CD4-positive, alpha-beta T cell (primary cell): ENCODE results near the gene UNC5B. TPM values are rescaled to one million over a fixed set of nuclear protein-coding genes. Genes with fewer than 3 reads are reported as not detected.

Experiments used
- ATAC-seq: fragments of 200-7000 bp; cut with Tn5 transposase; one replicate; pipeline ENCODE4 v1.10.0; 2022; ENCODE audit warnings: mild to moderate bottlenecking; ENCODE audit not compliant: poor library complexity
- CTCF ChIA-PET: fragments of 350-600 bp; sonication (Branson Sonifier 250); formaldehyde crosslinking; loops from one replicate; lab custom pipeline; 2021; ENCODE audit warnings: antibody characterized with exemption, inconsistent platforms; lab: Charles Lee
- POLR2A ChIA-PET: fragments of 350-600 bp; sonication (Branson Sonifier 250); formaldehyde crosslinking; loops from one replicate; lab custom pipeline; 2021; ENCODE audit warnings: antibody characterized with exemption, inconsistent platforms; lab: Charles Lee
- DNase-seq, 14 experiments: peaks; one replicate each; pipeline ENCODE4 v3.0.0-alpha.2; 2013 to 2020; ENCODE audit warnings: mixed read lengths in 2 of 14
- H3K27ac ChIP-seq, 2 donors: one replicate each; pipeline versions ENCODE4 v1.5.1 to v1.7.0; 2013; ENCODE audit warnings: low read length in 2 of 2, low read depth in 1 of 2, mild to moderate bottlenecking in 1 of 2
- H3K27me3 ChIP-seq, 2 experiments: 1 replicate in 1 of 2; 2 replicates in 1 of 2; pipeline versions ENCODE4 v1.6.1 to v1.7.0; 2013; ENCODE audit warnings: low read length in 2 of 2, control low read depth in 1 of 2, mild to moderate bottlenecking in 1 of 2, moderate library complexity in 1 of 2; ENCODE audit not compliant: insufficient read depth in 2 of 2, control insufficient read depth in 1 of 2
- H3K36me3 ChIP-seq: one replicate; pipeline ENCODE4 v1.6.1; 2013; ENCODE audit warnings: low read length, control low read depth; ENCODE audit not compliant: insufficient read depth
- H3K4me1 ChIP-seq: one replicate; pipeline ENCODE4 v1.6.1; 2013; ENCODE audit warnings: low read length, control low read depth; ENCODE audit not compliant: insufficient read depth
- H3K4me3 ChIP-seq: one replicate; pipeline ENCODE4 v1.5.1; 2013; ENCODE audit warnings: mild to moderate bottlenecking, low read length, moderate library complexity
- H3K9me3 ChIP-seq, 2 experiments: 1 replicate in 1 of 2; 2 replicates in 1 of 2; pipeline versions ENCODE4 v1.6.1 to v1.7.0; 2013; ENCODE audit warnings: low read length in 2 of 2, mild to moderate bottlenecking in 2 of 2, control low read depth in 1 of 2, moderate library complexity in 1 of 2; ENCODE audit not compliant: control insufficient read depth in 1 of 2, insufficient read depth in 1 of 2
- H3K27ac Mint-ChIP-seq: one replicate; pipeline ENCODE4 v1.8.0; 2020; ENCODE audit warnings: mixed read lengths
- H3K27me3 Mint-ChIP-seq: one replicate; pipeline ENCODE4 v1.8.0; 2021; ENCODE audit warnings: mixed read lengths
- H3K36me3 Mint-ChIP-seq: one replicate; pipeline ENCODE4 v1.8.0; 2021; ENCODE audit warnings: low read depth, mixed read lengths
- H3K4me1 Mint-ChIP-seq: one replicate; pipeline ENCODE4 v1.8.0; 2021; ENCODE audit warnings: low read depth, mixed read lengths
- H3K4me3 Mint-ChIP-seq: one replicate; pipeline ENCODE4 v1.8.0; 2020; ENCODE audit warnings: mild to moderate bottlenecking, mixed read lengths
- H3K9me3 Mint-ChIP-seq: one replicate; pipeline ENCODE4 v1.8.0; 2020; ENCODE audit warnings: mixed read lengths
- CTCF ChIP-seq: fragments of 200-600 bp; IDR thresholded peaks from one replicate; pipeline ENCODE4 v1.8.0; 2022; ENCODE audit warnings: antibody characterized with exemption, mild to moderate bottlenecking
- intact Hi-C, 2 experiments: fragments of 100-400 bp; cut with DNase I in 1 of 2; cut with micrococcal nuclease in 1 of 2; formaldehyde crosslinking; loops; one replicate each; pipeline versions ENCODE4 v1.15.1 to v1.9.0; 2023 to 2025; cut with DNase I, micrococcal nuclease
- total RNA-seq, 174 experiments: library from RNA in 2 of 174; stranded (reverse) in 2 of 174; gene quantifications; one replicate each; pipeline ENCODE4 v1.2.3 and lab custom pipeline; 2021 to 2026

The UNC5B gene
- total RNA-seq, 2 experiments from 2014 or later = 0.03 TPM; not detected in 1

- DNase-seq = no peak
- H3K4me3 Mint-ChIP-seq = no peak overlapping the region
- Histone ChIP-seq H3K4me3 (no peak overlapping the region), H3K4me1 (no peaks in the 10 kb centered on the region), H3K27me3 (peaks cover 13 to 15% of the 10 kb centered on the region in 2 experiments), H3K36me3 (no peaks in the 10 kb centered on the region), H3K9me3 (no peaks in the 10 kb centered on the region), H3K27ac (no peak overlapping the region)
- H3K27me3 Mint-ChIP-seq = peaks cover 36% of the 10 kb centered on the region
- POLR2A ChIA-PET = no interaction called here
- intact Hi-C loops = no loop called here
- no peak for TF ChIP-seq CTCF
- H3K4me1 Mint-ChIP-seq = no peaks in the 10 kb centered on the region
- H3K9me3 Mint-ChIP-seq = no peaks in the 10 kb centered on the region
- no peak for ATAC-seq
- H3K36me3 Mint-ChIP-seq = no peaks in the 10 kb centered on the region
- CTCF ChIA-PET = no interaction called here
- no peak overlapping the region for H3K27ac Mint-ChIP-seq
These were observed 10.4 kb downstream of the UNC5B start for GRCh38 chr10:71222601-71223346.

GRCh38 chr10:71223347-71224058 is 11.1 kb downstream of the UNC5B start:
- H3K36me3 Mint-ChIP-seq = no peaks in the 10 kb centered on the region
- POLR2A ChIA-PET = no interaction called here
- CTCF ChIA-PET = no interaction called here
- H3K4me1 Mint-ChIP-seq = no peaks in the 10 kb centered on the region
- DNase-seq = peak in 1 of 14 experiments; percentile 1
- Histone ChIP-seq H3K9me3 (no peaks in the 10 kb centered on the region), H3K27me3 (peaks cover 9 to 10% of the 10 kb centered on the region in 2 experiments), H3K27ac (no peak overlapping the region), H3K4me3 (no peak overlapping the region), H3K4me1 (no peaks in the 10 kb centered on the region), H3K36me3 (no peaks in the 10 kb centered on the region)
- H3K27me3 Mint-ChIP-seq = peaks cover 30% of the 10 kb centered on the region
- TF ChIP-seq CTCF = no peak
- ATAC-seq = no peak
- H3K27ac Mint-ChIP-seq = no peak overlapping the region
- intact Hi-C loops = no loop called here
- H3K4me3 Mint-ChIP-seq = no peak overlapping the region
- no peaks in the 10 kb centered on the region for H3K9me3 Mint-ChIP-seq

- no peak overlapping the region for H3K27ac Mint-ChIP-seq
- intact Hi-C loops = no loop called here
- H3K4me1 ChIP-seq = no peaks in the 10 kb centered on the region
- H3K27me3 ChIP-seq = peaks cover 0 to 5% of the 10 kb centered on the region in 2 experiments
- DNase-seq (no peak), ATAC-seq (no peak)
- POLR2A ChIA-PET = no interaction called here
- H3K27me3 Mint-ChIP-seq = peaks cover 18% of the 10 kb centered on the region
- no peaks in the 10 kb centered on the region for H3K4me1 Mint-ChIP-seq
- H3K9me3 ChIP-seq = no peaks in the 10 kb centered on the region
- H3K27ac ChIP-seq = no peak overlapping the region
- no peaks in the 10 kb centered on the region for H3K36me3 Mint-ChIP-seq
- no peaks in the 10 kb centered on the region for H3K36me3 ChIP-seq
- CTCF ChIA-PET = no interaction called here
- no peak overlapping the region for H3K4me3 ChIP-seq
- no peak for TF ChIP-seq CTCF
- H3K9me3 Mint-ChIP-seq = no peaks in the 10 kb centered on the region
- no peak overlapping the region for H3K4me3 Mint-ChIP-seq
These were observed 13.1 kb downstream of the UNC5B start for GRCh38 chr10:71225291-71226058.
